Measurements from ENCODE around the gene RPS27A. TPM values are rescaled to one million over a fixed set of nuclear protein-coding genes. Genes with fewer than 3 reads are reported as not detected.
A peak's percentile ranks its signal among the peaks of the same experiment; 100 is the strongest.
"Not testable (repeated sequence)": the region's sequence is repeated elsewhere in the genome, so short reads cannot be mapped to it uniquely, and the experiment has no call there.

Gene RPS27A
- total RNA-seq, 1 experiment from 2014 or later, result 853 TPM

DNA sequence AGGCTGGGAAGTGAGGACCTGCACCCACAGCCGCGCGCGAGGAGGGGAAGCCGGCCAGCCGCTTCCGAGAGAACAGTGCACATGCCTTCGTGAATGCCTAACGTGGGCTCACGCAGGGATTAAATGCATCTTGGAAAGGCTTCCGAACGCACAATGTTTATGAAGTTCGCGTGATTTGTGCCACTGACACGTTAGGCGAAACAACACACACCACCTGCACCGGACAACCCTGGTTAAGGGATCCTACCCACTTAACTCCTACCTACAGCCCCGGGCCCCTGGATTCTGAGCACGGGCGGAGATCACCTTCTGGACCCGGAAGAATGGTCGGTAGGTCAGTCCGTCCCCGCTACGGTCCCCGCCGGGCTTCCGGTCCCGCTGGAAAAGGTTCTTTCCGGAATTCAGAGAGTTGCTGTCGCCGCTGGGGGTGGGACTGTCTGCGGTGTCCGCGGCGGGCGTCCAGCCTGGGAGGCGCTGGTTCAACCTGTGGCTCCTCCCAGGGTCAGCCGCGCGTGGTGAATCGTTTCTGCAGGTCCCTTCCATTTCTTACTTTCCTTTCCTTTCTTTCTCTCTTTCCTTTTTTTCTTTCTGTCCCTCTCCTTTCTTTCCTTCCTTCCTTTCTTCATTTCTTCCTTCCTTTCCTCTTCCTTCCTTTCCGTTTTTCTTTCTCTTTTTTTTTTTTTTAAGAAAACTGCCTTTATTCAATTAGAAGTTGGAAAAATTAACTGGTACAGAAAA is 36.6 kb downstream of the RPS27A start, which contains the start of gene MTIF2:
Gene MTIF2, minus strand, starts transcription at position 325 of the 738 bp plus-strand sequence. CDS start 5,373 bp downstream, outside the sequence.
- ChIA-PET CTCF (no interaction called here), POLR2A (interaction anchor here (0.7 kb wide), 2 partner anchors 250 to 448 kb away, joined by 5 to 15 read pairs; partner anchors contain the start of gene CFAP36)
- peak within 1 kb of the TSS; percentile 99 for H3K27ac ChIP-seq (ENCODE audit: low read length)
- H3K27me3 ChIP-seq (ENCODE audit: control insufficient read depth, insufficient read depth, low read length), result no peaks in the 10 kb centered on the region
- H3K9me3 ChIP-seq (ENCODE audit: control insufficient read depth, insufficient read depth, low read depth, low read length), result no peaks in the 10 kb centered on the region
- H3K36me3 ChIP-seq (ENCODE audit: control insufficient read depth, insufficient read depth, low read length), result peaks cover 4% of the 10 kb centered on the region
- in situ Hi-C loops (cut with HindIII; ENCODE audit: low pct_unique_long_range_greater_than_20kb, low sequenced_read_pairs), result no loop called here
- DNase-seq (ENCODE audit: low read depth, low spot score) (peak; percentile 87), ATAC-seq (peak; percentile 99)
- TF ChIP-seq POLR2AphosphoS5 (IDR thresholded peaks at IDR 0.05; ENCODE audit: low read depth, low read length) (peak; percentile 98), SIN3A (IDR thresholded peaks at IDR 0.05; ENCODE audit: borderline replicate concordance, insufficient read depth, low read depth, low read length) (peak; percentile 94), TCF7L2 (IDR thresholded peaks at IDR 0.05; ENCODE audit: low read depth, low read length) (peak; percentile 39; the same call in 1 of the 2 replicates)
- TF ChIP-seq, protein P1, sequence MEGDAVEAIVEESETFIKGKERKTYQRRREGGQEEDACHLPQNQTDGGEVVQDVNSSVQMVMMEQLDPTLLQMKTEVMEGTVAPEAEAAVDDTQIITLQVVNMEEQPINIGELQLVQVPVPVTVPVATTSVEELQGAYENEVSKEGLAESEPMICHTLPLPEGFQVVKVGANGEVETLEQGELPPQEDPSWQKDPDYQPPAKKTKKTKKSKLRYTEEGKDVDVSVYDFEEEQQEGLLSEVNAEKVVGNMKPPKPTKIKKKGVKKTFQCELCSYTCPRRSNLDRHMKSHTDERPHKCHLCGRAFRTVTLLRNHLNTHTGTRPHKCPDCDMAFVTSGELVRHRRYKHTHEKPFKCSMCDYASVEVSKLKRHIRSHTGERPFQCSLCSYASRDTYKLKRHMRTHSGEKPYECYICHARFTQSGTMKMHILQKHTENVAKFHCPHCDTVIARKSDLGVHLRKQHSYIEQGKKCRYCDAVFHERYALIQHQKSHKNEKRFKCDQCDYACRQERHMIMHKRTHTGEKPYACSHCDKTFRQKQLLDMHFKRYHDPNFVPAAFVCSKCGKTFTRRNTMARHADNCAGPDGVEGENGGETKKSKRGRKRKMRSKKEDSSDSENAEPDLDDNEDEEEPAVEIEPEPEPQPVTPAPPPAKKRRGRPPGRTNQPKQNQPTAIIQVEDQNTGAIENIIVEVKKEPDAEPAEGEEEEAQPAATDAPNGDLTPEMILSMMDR (IDR thresholded peaks at IDR 0.05), result no peak
- TF ChIP-seq, protein P2, sequence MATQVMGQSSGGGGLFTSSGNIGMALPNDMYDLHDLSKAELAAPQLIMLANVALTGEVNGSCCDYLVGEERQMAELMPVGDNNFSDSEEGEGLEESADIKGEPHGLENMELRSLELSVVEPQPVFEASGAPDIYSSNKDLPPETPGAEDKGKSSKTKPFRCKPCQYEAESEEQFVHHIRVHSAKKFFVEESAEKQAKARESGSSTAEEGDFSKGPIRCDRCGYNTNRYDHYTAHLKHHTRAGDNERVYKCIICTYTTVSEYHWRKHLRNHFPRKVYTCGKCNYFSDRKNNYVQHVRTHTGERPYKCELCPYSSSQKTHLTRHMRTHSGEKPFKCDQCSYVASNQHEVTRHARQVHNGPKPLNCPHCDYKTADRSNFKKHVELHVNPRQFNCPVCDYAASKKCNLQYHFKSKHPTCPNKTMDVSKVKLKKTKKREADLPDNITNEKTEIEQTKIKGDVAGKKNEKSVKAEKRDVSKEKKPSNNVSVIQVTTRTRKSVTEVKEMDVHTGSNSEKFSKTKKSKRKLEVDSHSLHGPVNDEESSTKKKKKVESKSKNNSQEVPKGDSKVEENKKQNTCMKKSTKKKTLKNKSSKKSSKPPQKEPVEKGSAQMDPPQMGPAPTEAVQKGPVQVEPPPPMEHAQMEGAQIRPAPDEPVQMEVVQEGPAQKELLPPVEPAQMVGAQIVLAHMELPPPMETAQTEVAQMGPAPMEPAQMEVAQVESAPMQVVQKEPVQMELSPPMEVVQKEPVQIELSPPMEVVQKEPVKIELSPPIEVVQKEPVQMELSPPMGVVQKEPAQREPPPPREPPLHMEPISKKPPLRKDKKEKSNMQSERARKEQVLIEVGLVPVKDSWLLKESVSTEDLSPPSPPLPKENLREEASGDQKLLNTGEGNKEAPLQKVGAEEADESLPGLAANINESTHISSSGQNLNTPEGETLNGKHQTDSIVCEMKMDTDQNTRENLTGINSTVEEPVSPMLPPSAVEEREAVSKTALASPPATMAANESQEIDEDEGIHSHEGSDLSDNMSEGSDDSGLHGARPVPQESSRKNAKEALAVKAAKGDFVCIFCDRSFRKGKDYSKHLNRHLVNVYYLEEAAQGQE (IDR thresholded peaks at IDR 0.05; ENCODE audit: insufficient read depth in 1 of 2, low read depth in 2 of 2, low read length in 1 of 2), result peak in 1 of 2 experiments; percentile 59; a peak in 1 of 4 replicates
- no TSS peak for BruUV-seq (replicated peaks)
- peak within 1 kb of the TSS; percentile 89 to 95 for H3K4me3 ChIP-seq (ENCODE audit: low read depth in 2 of 2, low read length in 2 of 2)
- intact Hi-C loops (cut with micrococcal nuclease; ENCODE audit: unreplicated experiment), result no loop called here
- H3K4me1 ChIP-seq (ENCODE audit: control insufficient read depth, insufficient read depth, low read length), result peaks cover 9% of the 10 kb centered on the region; the same call in 1 of the 2 replicates

DNA sequence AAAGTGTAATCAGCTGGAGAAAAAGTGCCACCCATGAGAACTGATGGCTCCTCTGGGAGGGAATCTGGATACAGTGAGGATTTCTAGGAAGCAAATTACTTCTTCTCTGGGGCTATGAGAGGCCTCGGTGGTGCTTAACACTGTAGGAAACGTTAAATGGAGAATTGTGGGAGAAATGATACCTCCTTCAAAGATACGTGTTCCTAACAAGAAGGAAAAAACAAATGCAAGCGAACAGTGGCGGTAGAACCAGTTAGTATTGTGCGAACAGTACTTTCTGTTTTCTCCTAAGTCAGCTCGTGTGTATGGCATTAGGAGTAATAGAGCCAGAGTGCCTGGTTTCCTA is 37.1 kb downstream of the RPS27A start:
- ChIA-PET CTCF (no interaction called here), POLR2A (interaction anchor here (0.7 kb wide), 2 partner anchors 250 to 448 kb away, joined by 5 to 15 read pairs; partner anchors contain the start of gene CFAP36)
- intact Hi-C loops (cut with micrococcal nuclease; ENCODE audit: unreplicated experiment), result no loop called here
- in situ Hi-C loops (cut with HindIII; ENCODE audit: low pct_unique_long_range_greater_than_20kb, low sequenced_read_pairs), result no loop called here
- no peaks in the 10 kb centered on the region for H3K27me3 ChIP-seq (ENCODE audit: control insufficient read depth, insufficient read depth, low read length)
- TF ChIP-seq SIN3A (IDR thresholded peaks at IDR 0.05; ENCODE audit: borderline replicate concordance, insufficient read depth, low read depth, low read length) (no peak), POLR2AphosphoS5 (IDR thresholded peaks at IDR 0.05; ENCODE audit: low read depth, low read length) (no peak), TCF7L2 (IDR thresholded peaks at IDR 0.05; ENCODE audit: low read depth, low read length) (no peak)
- TF ChIP-seq, protein P1 (IDR thresholded peaks at IDR 0.05), result no peak
- TF ChIP-seq, protein P2 (IDR thresholded peaks at IDR 0.05; ENCODE audit: insufficient read depth in 1 of 2, low read depth in 2 of 2, low read length in 1 of 2), result no peak
- peaks cover 9% of the 10 kb centered on the region; the same call in 1 of the 2 replicates for H3K4me1 ChIP-seq (ENCODE audit: control insufficient read depth, insufficient read depth, low read length)
- no peak for DNase-seq (ENCODE audit: low read depth, low spot score)
- peaks cover 4% of the 10 kb centered on the region for H3K36me3 ChIP-seq (ENCODE audit: control insufficient read depth, insufficient read depth, low read length)
- BruUV-seq (replicated peaks), result TSS peak; percentile 98
- H3K4me3 ChIP-seq (ENCODE audit: low read depth in 2 of 2, low read length in 2 of 2), result peak overlapping the region; percentile 89 to 95
- ATAC-seq, result peak; percentile 52
- H3K27ac ChIP-seq (ENCODE audit: low read length), result peak overlapping the region; percentile 99
- H3K9me3 ChIP-seq (ENCODE audit: control insufficient read depth, insufficient read depth, low read depth, low read length), result no peaks in the 10 kb centered on the region

DNA sequence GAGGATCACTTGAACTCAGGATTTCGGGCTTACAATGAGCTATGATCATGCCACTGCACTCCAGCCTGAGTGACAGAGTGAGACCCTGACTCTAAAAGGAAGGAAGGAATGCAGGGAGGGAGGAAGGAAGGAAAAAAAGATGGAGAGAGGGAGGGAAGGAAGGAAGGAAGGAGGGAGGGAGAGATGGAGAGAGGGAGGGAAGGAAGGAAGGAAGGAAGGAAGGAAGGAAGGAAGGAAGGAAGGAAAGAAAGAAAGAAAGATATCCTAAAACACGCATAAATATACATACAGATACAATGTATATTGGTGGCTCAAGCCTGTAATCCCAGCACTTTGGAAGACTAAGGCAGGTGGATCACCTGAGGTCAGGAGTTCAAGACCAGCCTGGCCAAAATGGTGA is 41.9 kb downstream of the RPS27A start:
- H3K9me3 ChIP-seq (ENCODE audit: control insufficient read depth, insufficient read depth, low read depth, low read length); H3K4me3 ChIP-seq (ENCODE audit: low read depth in 2 of 2, low read length in 2 of 2); ATAC-seq; POLR2A ChIA-PET; BruUV-seq (replicated peaks); CTCF ChIA-PET; H3K4me1 ChIP-seq (ENCODE audit: control insufficient read depth, insufficient read depth, low read length); intact Hi-C loops (cut with micrococcal nuclease; ENCODE audit: unreplicated experiment); H3K36me3 ChIP-seq (ENCODE audit: control insufficient read depth, insufficient read depth, low read length); H3K27me3 ChIP-seq (ENCODE audit: control insufficient read depth, insufficient read depth, low read length); DNase-seq (ENCODE audit: low read depth, low spot score); H3K27ac ChIP-seq (ENCODE audit: low read length); in situ Hi-C loops (cut with HindIII; ENCODE audit: low pct_unique_long_range_greater_than_20kb, low sequenced_read_pairs): not testable (repeated sequence)
